ENCODE measurements around the gene CNOT6.

The CNOT6 gene

GRCh38 chr5:180568914-180569313, 74.7 kb downstream of the CNOT6 start:
- DNase-seq, result no peak
- Histone ChIP-seq H3K27me3 (no peaks in the 10 kb centered on the region), H3K4me3 (ENCODE audit: low read depth, low read length) (no peak overlapping the region), H3K36me3 (peaks cover 70% of the 10 kb centered on the region), H3K4me1 (no peaks in the 10 kb centered on the region), H3K9me3 (no peaks in the 10 kb centered on the region)
- no peak for TF ChIP-seq CTCF (IDR thresholded peaks at IDR 0.05; ENCODE audit: low read depth, low read length)

GRCh38 chr5:180575571-180575970, 81.4 kb downstream of the CNOT6 start:
- TF ChIP-seq CTCF (IDR thresholded peaks at IDR 0.05; ENCODE audit: low read depth, low read length), result no peak
- Histone ChIP-seq H3K4me3 (ENCODE audit: low read depth, low read length) (no peak overlapping the region), H3K36me3 (peaks cover 31% of the 10 kb centered on the region)

GRCh38 chr5:180580681-180581080, 86.5 kb downstream of the CNOT6 start:
- H3K4me3 ChIP-seq (ENCODE audit: low read depth, low read length), result no peak overlapping the region
- TF ChIP-seq CTCF (IDR thresholded peaks at IDR 0.05; ENCODE audit: low read depth, low read length), result no peak
- no peaks in the 10 kb centered on the region for H3K4me1 ChIP-seq
- H3K36me3 ChIP-seq, result peaks cover 4% of the 10 kb centered on the region
- DNase-seq, result no peak
- no peaks in the 10 kb centered on the region for H3K9me3 ChIP-seq
- H3K27me3 ChIP-seq, result no peaks in the 10 kb centered on the region

More at GRCh38 chr5:180575571-180575970, 81.4 kb downstream of the CNOT6 start:
- no peaks in the 10 kb centered on the region for H3K9me3 ChIP-seq
- H3K27me3 ChIP-seq, result no peaks in the 10 kb centered on the region
- no peaks in the 10 kb centered on the region for H3K4me1 ChIP-seq
- no peak for DNase-seq

GRCh38 chr5:180583738-180584137, 89.6 kb downstream of the CNOT6 start:
- no peaks in the 10 kb centered on the region for H3K36me3 ChIP-seq
- H3K4me3 ChIP-seq (ENCODE audit: low read depth, low read length), result no peak overlapping the region
- DNase-seq, result no peak
- H3K4me1 ChIP-seq, result no peaks in the 10 kb centered on the region
- H3K27me3 ChIP-seq, result peaks cover 6% of the 10 kb centered on the region; the same call in 1 of the 2 replicates
- H3K9me3 ChIP-seq, result no peaks in the 10 kb centered on the region
- TF ChIP-seq CTCF (IDR thresholded peaks at IDR 0.05; ENCODE audit: low read depth, low read length), result no peak

GRCh38 chr5:180586204-180586603, 92.0 kb downstream of the CNOT6 start:
- Histone ChIP-seq H3K4me1 (no peaks in the 10 kb centered on the region), H3K4me3 (ENCODE audit: low read depth, low read length) (no peak overlapping the region)
- no peak for TF ChIP-seq CTCF (IDR thresholded peaks at IDR 0.05; ENCODE audit: low read depth, low read length)

GRCh38 chr5:180586870-180587269, 92.7 kb downstream of the CNOT6 start:
- no peak for DNase-seq
- TF ChIP-seq CTCF (IDR thresholded peaks at IDR 0.05; ENCODE audit: low read depth, low read length), result no peak
- H3K27me3 ChIP-seq, result peaks cover 36% of the 10 kb centered on the region

More at GRCh38 chr5:180586204-180586603, 92.0 kb downstream of the CNOT6 start:
- Histone ChIP-seq H3K9me3 (no peaks in the 10 kb centered on the region), H3K36me3 (no peaks in the 10 kb centered on the region), H3K27me3 (peaks cover 29% of the 10 kb centered on the region)
- DNase-seq, result no peak

More at GRCh38 chr5:180586870-180587269, 92.7 kb downstream of the CNOT6 start:
- Histone ChIP-seq H3K4me1 (no peaks in the 10 kb centered on the region), H3K4me3 (ENCODE audit: low read depth, low read length) (no peak overlapping the region), H3K36me3 (no peaks in the 10 kb centered on the region), H3K9me3 (no peaks in the 10 kb centered on the region)
